Fibroblast of lung (primary cell): ENCODE results near the gene PRAMEF11. TPM values are rescaled to one million over a fixed set of nuclear protein-coding genes. Genes with fewer than 3 reads are reported as not detected.

Experiments used
- DNase-seq, 2 donors: peaks; one replicate each; pipeline versions ENCODE4 v3.0.0 to v3.0.0-alpha.2; 2010; ENCODE audit warnings: low read depth in 2 of 2
- H2AFZ ChIP-seq: 2 replicates; pipeline ENCODE4 v1.5.1; 2012; ENCODE audit warnings: low read length, control low read depth, inconsistent platforms
- H3K27ac ChIP-seq: 2 replicates; pipeline ENCODE4 v1.5.1; 2011; ENCODE audit warnings: low read length, control low read depth; ENCODE audit not compliant: insufficient read depth
- H3K27me3 ChIP-seq: 2 replicates; pipeline ENCODE4 v1.5.1; 2011; ENCODE audit warnings: mild to moderate bottlenecking, low read length; ENCODE audit not compliant: control insufficient read depth, insufficient read depth
- H3K36me3 ChIP-seq: 2 replicates; pipeline ENCODE4 v1.5.1; 2011; ENCODE audit warnings: low read length; ENCODE audit not compliant: control insufficient read depth, insufficient read depth
- H3K4me1 ChIP-seq: 2 replicates; pipeline ENCODE4 v1.5.1; 2011; ENCODE audit warnings: low read length; ENCODE audit not compliant: control insufficient read depth, insufficient read depth; ENCODE audit errors: extremely low read depth
- H3K4me2 ChIP-seq: 2 replicates; pipeline ENCODE4 v1.5.1; 2011; ENCODE audit warnings: low read length, control low read depth; ENCODE audit not compliant: insufficient read depth; ENCODE audit errors: extremely low read depth
- H3K4me3 ChIP-seq, 4 experiments: fragments of 200-600 bp in 1 of 4; sonication (generic) in 1 of 4; replicated peaks in 1 of 4; 2 replicates each; pipeline ENCODE4 v1.5.1; 2011 to 2016; ENCODE audit warnings: low read length in 4 of 4, low read depth in 3 of 4, mild to moderate bottlenecking in 3 of 4, control low read depth in 2 of 4, inconsistent platforms in 1 of 4, mixed read lengths in 1 of 4; ENCODE audit not compliant: insufficient read depth in 1 of 4; ENCODE audit errors: control extremely low read depth in 1 of 4
- H3K79me2 ChIP-seq: 2 replicates; pipeline ENCODE4 v1.5.1; 2012; ENCODE audit warnings: mild to moderate bottlenecking, low read length, inconsistent platforms; ENCODE audit not compliant: control insufficient read depth, insufficient read depth
- H3K9ac ChIP-seq: 2 replicates; pipeline ENCODE4 v1.5.1; 2011; ENCODE audit warnings: mild to moderate bottlenecking, low read length, control low read depth; ENCODE audit not compliant: insufficient read depth
- H3K9me3 ChIP-seq: 2 replicates; pipeline ENCODE4 v1.5.1; 2012; ENCODE audit warnings: low read depth, low read length; ENCODE audit not compliant: control insufficient read depth, insufficient read depth
- H4K20me1 ChIP-seq: 2 replicates; pipeline ENCODE4 v1.5.1; 2011; ENCODE audit warnings: low read length; ENCODE audit not compliant: control insufficient read depth, insufficient read depth; ENCODE audit errors: extremely low read depth
- EZH2 ChIP-seq: IDR thresholded peaks from 2 replicates; pipeline ENCODE4 v1.5.1; 2012; ENCODE audit warnings: low read length, control low read depth, mild to moderate bottlenecking; ENCODE audit errors: missing control alignments
- polyA plus RNA-seq, 2 donors: library from polyadenylated mRNA; depleted of rRNA in 1 of 2; stranded (reverse) in 1 of 2; unstranded in 1 of 2; fragments of >200 nt; gene quantifications; 2 replicates each; pipeline ENCODE4 v1.2.1, GENCODE V29; 2011 to 2012; ENCODE audit warnings: missing spikeins in 1 of 2
- total RNA-seq: library from RNA; depleted of rRNA; stranded (reverse); fragments of >200 nt; gene quantifications from 2 replicates; pipeline ENCODE4 v1.2.1, GENCODE V29; 2014
- TF ChIP-seq, protein P1 (sequence below), 2 donors: IDR thresholded peaks in 1 of 2; conservative IDR thresholded peaks in 1 of 2; 1 replicate in 1 of 2; 2 replicates in 1 of 2; pipeline ENCODE4 v1.5.1; 2011 to 2012; ENCODE audit warnings: low read length in 2 of 2, control low read depth in 1 of 2, inconsistent platforms in 1 of 2, low read depth in 1 of 2, mild to moderate bottlenecking in 1 of 2

The PRAMEF11 gene
- total and polyA plus RNA-seq, 2 donors (not counting 1 experiment from before 2014, with no cell fraction given) = not detected

DNA sequence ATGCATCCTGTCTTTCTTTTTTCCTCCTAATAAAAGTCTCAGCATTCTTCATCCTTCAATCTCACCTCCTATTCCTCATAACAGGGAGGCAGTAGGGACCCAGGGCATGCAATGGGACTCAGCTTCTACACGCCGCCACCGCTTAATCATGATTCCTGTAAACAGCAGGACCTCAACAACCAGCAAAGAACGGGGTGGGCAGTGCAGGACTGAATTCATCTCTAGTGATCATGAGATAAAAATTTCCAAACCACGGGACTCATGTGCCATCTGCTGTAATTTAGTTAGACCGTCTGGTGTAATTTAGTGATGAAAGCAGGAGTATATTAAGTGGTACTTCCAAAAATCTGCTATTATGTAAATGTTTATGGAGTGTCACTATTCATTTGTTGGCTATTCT, 52.3 kb downstream of the PRAMEF11 start:
- Histone ChIP-seq H3K79me2 (no peaks in the 10 kb centered on the region), H3K27ac (no peak overlapping the region), H3K4me2 (no peak overlapping the region), H3K9me3 (no peaks in the 10 kb centered on the region), H3K4me1 (no peaks in the 10 kb centered on the region), H3K27me3 (no peaks in the 10 kb centered on the region), H3K9ac (no peak overlapping the region), H2AFZ (no peak overlapping the region), H4K20me1 (no peaks in the 10 kb centered on the region), H3K36me3 (no peaks in the 10 kb centered on the region), H3K4me3 (no peak overlapping the region)
- no peak for DNase-seq
- no peak for TF ChIP-seq EZH2
- TF ChIP-seq, protein P1, sequence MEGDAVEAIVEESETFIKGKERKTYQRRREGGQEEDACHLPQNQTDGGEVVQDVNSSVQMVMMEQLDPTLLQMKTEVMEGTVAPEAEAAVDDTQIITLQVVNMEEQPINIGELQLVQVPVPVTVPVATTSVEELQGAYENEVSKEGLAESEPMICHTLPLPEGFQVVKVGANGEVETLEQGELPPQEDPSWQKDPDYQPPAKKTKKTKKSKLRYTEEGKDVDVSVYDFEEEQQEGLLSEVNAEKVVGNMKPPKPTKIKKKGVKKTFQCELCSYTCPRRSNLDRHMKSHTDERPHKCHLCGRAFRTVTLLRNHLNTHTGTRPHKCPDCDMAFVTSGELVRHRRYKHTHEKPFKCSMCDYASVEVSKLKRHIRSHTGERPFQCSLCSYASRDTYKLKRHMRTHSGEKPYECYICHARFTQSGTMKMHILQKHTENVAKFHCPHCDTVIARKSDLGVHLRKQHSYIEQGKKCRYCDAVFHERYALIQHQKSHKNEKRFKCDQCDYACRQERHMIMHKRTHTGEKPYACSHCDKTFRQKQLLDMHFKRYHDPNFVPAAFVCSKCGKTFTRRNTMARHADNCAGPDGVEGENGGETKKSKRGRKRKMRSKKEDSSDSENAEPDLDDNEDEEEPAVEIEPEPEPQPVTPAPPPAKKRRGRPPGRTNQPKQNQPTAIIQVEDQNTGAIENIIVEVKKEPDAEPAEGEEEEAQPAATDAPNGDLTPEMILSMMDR (conservative IDR thresholded peaks at IDR 0.05 in 1 of 2, IDR thresholded peaks at IDR 0.05 in 1 of 2; ENCODE audit: low read depth in 1 of 2, low read length in 2 of 2) = no peak

DNA sequence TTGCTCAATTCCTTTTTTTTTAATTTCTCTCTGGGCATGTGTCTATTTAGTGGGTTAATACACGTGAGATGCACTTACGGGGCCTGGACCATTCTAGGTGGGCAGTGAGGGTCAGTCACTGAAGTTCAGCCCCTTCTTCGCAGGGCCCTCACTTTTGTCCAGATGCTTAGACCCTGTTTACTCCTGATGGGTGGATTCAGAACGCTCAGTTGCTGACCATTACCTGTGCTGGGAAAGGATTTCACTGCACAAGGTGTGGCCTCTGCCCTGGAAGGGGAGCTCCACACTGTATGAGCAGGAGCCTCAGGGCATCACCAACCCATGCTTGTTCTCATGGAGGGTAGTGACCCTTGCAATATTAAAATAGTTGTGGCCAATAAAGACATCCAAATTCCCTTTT, 53.1 kb downstream of the PRAMEF11 start:
- Histone ChIP-seq H3K27ac (no peak overlapping the region), H3K36me3 (no peaks in the 10 kb centered on the region), H3K4me2 (no peak overlapping the region), H3K4me3 (no peak overlapping the region), H3K9me3 (no peaks in the 10 kb centered on the region), H3K9ac (no peak overlapping the region), H3K4me1 (no peaks in the 10 kb centered on the region), H3K27me3 (no peaks in the 10 kb centered on the region), H4K20me1 (no peaks in the 10 kb centered on the region), H2AFZ (no peak overlapping the region), H3K79me2 (no peaks in the 10 kb centered on the region)
- no peak for DNase-seq
- TF ChIP-seq, protein P1 (conservative IDR thresholded peaks at IDR 0.05 in 1 of 2, IDR thresholded peaks at IDR 0.05 in 1 of 2; ENCODE audit: low read depth in 1 of 2, low read length in 2 of 2) = no peak
- TF ChIP-seq EZH2 = no peak

DNA sequence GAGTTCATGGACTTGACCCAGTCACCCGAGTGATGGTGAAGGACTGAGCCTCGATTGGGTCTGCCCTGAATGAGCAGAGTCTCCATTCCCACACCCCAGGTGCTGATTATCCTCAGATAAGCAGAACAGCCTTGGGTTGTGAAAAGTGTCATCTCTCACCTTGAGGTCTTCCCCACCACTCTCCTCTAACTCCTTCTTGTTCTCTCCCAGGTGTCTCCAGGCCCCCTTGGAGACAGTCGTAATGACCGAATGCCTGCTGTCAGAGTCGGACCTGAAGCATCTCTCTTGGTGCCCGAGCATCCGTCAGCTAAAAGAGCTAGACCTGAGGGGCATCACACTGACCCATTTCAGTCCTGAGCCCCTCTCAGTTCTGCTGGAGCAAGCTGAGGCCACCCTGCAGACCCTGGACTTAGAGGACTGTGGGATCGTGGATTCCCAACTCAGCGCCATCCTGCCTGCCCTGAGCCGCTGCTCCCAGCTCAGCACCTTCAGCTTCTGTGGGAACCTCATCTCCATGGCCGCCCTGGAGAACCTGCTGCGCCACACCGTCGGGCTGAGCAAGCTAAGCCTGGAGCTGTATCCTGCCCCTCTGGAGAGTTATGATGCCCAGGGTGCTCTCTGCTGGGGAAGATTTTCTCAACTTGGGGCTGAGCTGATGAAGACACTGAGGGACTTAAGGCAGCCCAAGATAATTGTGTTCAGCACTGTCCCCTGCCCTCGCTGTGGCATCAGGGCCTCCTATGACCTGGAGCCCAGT, 54.2 kb downstream of the PRAMEF11 start:
- Histone ChIP-seq H3K9me3 (no peaks in the 10 kb centered on the region), H3K36me3 (no peaks in the 10 kb centered on the region), H3K4me3 (no peak overlapping the region), H3K4me2 (no peak overlapping the region), H3K79me2 (no peaks in the 10 kb centered on the region), H2AFZ (no peak overlapping the region), H3K27ac (no peak overlapping the region), H4K20me1 (no peaks in the 10 kb centered on the region), H3K4me1 (no peaks in the 10 kb centered on the region), H3K9ac (no peak overlapping the region), H3K27me3 (no peaks in the 10 kb centered on the region)
- DNase-seq = no peak
- TF ChIP-seq, protein P1 (conservative IDR thresholded peaks at IDR 0.05 in 1 of 2, IDR thresholded peaks at IDR 0.05 in 1 of 2; ENCODE audit: low read depth in 1 of 2, low read length in 2 of 2) = no peak
- no peak for TF ChIP-seq EZH2
